Mucosa of gallbladder (tissue), 1 donor: ENCODE measurements around the gene ERP27. TPM values are rescaled to one million over a fixed set of nuclear protein-coding genes. Genes with fewer than 3 reads are reported as not detected.

Experiments used
- DNase-seq: peaks from one replicate; pipeline ENCODE4 v3.0.0-alpha.2; 2020; ENCODE audit warnings: low spot score
- total RNA-seq: library from RNA; stranded (reverse); gene quantifications from one replicate; pipeline ENCODE4 v1.2.1, GENCODE V29; 2021
- donor health status: DM: no; HTN: no; CAD: no.

Gene ERP27
- total RNA-seq, 1 donor from 2014 or later: 0.49 TPM

GRCh38 chr12:14903386-14904098, 34.8 kb downstream of the ERP27 start:
- no peak for DNase-seq

GRCh38 chr12:14902465-14902864, 35.9 kb downstream of the ERP27 start:
- DNase-seq: no peak

GRCh38 chr12:14901228-14901562, 37.1 kb downstream of the ERP27 start:
- DNase-seq: no peak

DNA sequence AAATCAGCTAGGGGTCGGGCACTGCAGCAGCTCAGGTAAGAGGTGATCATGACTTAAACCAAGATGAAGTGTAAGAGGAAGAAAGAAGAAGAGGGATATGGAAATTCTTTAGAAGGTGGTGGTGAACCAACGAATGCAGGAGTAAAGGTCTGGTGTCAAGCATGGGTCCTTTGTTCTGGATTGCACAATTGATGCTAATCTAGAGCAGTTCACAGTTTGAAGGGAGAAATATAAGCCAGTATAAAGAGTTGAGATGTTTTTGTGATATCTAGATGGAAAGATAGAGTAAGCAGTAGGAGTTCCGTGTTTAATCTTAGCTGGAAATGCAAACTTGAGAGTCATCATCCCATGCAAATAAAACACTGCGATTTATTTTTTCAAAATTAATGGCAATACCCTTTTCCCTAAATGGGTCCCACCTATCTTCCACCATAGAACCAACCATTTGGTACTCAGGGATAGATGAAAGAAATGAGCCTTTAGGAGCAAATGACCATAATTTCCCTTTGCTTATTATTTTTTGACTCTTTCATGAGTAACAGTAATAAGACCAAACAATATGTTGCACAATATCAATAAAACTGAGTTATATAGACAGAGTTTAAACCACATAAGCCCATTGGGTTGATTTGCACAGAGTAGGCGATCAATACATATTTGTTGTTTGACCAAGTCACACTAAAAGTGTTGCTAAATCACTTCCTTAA, 37.7 kb downstream of the ERP27 start:
- no peak for DNase-seq

- DNase-seq: no peak
These were observed 41.7 kb downstream of the ERP27 start for GRCh38 chr12:14896521-14897169.

DNA sequence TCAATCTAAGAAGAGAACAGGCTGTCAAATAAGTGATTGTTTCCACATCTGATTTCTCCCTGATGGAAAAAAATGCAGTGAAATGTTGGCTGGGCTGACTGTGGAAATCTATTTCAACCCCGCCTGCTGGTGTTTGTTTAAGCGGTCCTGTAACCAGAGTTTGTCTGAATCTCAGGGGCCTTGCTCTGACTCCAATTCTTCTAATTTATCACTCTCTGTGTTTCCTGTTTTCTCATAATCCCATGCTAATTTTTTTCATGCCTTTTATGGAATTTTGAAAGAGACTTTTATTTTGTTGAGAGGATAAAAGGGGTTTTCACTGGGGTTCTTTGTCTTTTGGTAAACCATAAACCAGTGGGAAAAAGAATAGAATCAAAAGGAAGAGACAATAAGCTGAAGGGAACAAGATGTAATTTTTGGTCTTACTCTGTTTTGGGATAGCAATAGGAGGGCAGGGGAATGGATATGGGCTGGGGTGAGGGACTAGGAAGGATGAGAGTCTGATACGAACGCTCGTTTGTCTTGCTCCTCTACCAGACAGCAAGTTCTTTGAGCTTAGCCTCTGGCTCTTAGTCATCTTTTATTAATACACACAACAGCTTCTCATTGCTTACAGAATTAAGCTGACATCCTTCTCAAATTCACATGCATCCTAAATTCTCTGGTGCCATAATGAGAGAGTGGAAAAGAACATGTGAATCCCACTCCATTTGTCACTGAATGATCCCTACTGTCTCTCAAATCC, 44.7 kb downstream of the ERP27 start:
- DNase-seq: no peak

GRCh38 chr12:14892726-14893505, 45.4 kb downstream of the ERP27 start:
- peak; percentile 34 for DNase-seq

DNA sequence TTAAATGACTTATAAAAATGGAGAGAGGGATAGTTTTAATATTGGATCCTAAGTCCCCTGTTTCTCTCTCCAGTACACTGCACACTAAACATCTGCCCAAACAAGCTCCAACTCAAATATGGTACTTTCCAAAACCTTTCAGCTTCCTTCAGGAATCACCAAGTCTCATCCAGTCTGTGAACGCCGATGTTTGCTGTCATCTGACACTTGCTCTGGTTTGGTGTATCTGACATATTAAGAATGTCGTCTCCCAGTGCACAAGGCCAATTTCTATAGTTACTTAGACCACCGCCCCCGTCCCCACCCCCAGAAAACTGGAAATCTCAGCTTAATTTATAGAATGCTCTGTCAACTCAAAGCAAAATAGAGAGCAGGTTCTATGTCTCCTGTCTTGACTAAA, 47.6 kb downstream of the ERP27 start:
- DNase-seq: no peak

DNA sequence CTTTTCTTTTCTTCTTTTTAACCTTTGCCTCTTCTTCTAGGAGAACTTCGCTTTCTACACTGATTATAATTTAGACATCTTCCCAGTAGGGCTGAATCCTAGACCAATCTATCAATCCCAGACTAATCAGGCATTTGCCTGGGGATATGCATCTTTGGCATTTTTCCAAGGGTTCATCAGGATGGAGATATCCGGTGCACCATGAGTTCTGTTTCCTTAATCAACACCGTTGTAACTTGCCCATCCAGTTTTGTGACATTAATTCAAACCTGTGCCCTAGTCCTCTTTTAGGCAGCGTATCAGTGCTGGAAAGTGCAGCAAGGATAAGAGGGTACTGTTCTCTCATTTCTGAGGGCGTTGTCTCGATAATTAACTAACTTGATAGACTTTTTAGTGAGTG, 52.1 kb downstream of the ERP27 start:
- no peak for DNase-seq

GRCh38 chr12:14885718-14886221, 52.6 kb downstream of the ERP27 start, which contains the start of gene MGP:
Gene MGP, minus strand, starts transcription at chr12:14885854. Its CDS starts 63 bp downstream, at chr12:14885791.
- peak; percentile 35 for DNase-seq

DNA sequence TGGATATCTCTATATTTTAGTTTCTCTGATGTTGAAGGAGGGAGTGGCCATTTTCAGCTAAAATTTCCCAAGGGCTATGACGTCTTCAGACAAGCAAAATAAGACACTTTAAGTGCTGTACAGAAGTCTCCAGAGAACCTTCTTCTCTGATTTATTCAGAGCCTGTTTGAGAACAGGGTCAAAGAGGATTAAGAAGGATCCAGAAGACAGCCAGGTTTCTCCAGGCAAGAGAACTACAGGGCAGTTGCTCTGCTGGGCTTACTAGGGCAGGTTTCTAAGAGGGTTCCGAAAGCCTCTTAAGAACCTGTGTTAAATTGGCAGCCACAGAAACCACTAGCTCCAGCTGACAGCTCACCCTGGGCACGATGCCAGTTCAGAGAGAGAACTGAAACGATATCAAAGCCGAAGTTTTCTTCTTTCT, 53.9 kb downstream of the ERP27 start:
- DNase-seq: peak; percentile 84

DNA sequence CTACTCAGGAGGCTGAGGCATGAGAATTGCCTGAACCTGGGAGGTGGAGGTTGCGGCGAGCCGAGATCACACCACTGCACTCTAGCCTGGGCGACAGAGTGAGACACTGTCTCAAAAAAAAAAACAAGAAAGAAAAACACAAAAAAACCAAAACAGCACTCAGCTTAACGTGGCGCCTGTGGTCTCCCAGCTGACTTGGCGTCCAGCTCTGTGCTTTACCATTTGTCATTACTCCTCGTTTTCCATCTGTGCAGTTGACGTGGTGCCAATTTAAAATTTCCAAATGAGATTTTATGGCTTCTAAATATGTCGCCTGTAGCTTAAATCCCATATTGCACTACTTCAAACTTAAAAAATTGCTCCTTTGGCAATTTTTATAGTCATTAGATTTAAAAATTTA, 54.7 kb downstream of the ERP27 start:
- DNase-seq: no peak

- no peak for DNase-seq
These were observed 57.4 kb downstream of the ERP27 start for GRCh38 chr12:14880890-14881453.

DNA sequence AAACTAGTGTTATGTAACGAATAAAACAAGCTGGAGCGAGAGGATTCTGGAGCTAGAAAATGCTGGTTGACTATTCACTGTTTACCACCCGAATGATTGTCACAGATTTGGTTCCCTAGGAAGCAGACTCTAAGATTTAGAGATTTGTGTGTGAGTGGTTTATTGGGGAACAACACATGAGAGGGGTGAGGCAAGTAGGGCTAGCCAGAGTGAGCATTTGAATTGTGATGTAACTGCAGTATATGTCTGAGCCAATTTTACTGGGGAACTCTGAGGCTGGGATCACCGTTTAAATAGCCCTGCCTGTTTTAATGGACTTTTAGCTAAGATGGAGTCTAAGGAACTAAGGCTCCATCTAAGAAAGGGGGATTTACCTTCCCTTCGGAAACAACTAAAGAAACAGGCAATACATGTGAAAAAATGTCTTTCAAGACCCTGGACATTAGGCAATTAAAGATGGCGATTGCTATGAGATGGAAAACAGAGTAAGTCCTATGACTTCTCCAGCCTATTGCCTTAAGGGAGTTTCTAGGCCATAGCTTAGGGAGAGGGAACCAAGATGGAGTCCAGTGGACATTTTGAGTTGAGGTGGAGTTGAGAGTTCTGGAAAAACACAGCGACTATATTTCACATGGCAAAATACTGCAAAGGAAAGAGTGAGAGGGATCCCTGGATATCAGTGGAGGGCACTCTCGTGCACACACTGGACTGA, 59.0 kb downstream of the ERP27 start:
- no peak for DNase-seq

- DNase-seq: no peak
These were observed 59.8 kb downstream of the ERP27 start for GRCh38 chr12:14878488-14878887.

DNA sequence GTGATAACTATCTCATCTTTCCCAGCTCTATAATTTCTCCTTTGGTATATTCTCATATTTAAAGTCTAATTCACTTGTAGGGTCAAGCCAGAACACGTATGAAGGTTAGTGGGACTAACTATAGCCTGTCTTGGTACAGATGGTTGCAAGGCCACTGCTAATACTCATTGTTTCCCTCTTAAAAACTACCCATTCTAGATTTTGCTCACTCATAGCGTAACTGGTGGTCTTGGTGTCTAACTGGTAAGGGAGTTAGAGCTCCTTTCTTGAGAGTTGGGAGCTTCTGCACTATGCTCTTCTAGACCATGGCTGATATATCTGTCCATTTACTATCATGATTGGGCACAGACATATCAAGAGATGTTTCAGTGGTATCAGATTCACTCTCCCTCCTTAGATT, 61.5 kb downstream of the ERP27 start:
- DNase-seq: no peak

DNA sequence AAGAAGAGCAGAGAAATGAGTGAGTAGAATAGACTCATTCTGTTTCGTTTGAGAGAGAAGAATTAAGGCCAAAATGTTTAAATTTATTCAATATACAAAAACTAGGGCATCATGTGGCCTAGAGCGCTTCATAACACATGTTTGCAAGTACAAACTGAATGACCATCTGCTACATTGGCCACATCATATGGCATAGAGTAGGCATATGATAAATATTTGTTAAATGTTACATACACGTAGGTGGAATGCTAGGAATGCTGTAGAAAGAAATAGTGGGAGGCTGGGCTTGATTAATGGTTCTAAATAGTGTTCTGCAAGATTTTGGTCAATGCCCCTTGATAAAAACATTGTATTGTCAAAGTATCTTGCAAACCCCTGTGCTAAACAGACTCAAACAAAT, 63.5 kb downstream of the ERP27 start:
- DNase-seq: no peak

DNA sequence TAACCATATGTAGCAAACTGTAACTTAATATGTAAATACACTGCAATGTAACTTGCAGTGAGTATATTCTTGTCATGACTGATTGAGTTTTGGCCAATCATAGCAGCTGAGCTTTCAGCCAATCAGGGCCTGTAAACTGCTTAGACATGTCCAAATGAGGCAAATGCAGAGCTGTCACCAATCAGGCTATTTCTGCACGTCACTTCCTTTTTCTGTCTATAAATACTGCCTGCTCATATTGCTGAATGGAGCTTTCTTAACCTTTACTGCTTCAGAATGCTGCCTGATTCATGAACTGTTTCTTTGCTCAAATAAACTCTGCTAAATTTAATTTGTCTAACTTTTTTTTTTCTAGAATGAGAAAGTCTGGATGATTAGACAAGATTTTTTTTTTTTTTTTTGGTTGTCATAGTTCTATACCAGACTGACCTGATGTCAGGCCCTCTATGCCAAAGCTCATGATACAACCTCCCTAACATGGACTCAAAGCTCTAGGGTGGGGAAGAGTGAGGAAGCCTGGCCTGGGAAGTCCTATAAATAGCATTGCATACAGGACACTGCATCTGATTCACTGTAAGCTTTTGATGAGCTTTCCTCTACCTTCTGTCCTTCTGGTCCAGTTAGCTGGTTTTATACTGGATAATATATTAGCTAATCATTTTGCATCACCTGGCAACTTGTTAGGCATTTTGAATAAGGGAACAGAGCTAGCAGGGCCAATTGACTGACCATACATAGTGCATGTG, 64.7 kb downstream of the ERP27 start:
- DNase-seq: no peak

GRCh38 chr12:14871886-14872285, 66.5 kb downstream of the ERP27 start:
- no peak for DNase-seq

GRCh38 chr12:14871247-14871646, 67.1 kb downstream of the ERP27 start:
- no peak for DNase-seq
